ES-I3 (cell line): ENCODE measurements around the gene UBE2U.

Experiments
- H3K36me3 ChIP-seq: 2 replicates; pipeline ENCODE4 v1.6.1; 2013; ENCODE audit warnings: mild to moderate bottlenecking, low read length, control low read depth, moderate library complexity; ENCODE audit not compliant: insufficient read depth
- H3K4me1 ChIP-seq: 2 replicates; pipeline ENCODE4 v1.6.1; 2013; ENCODE audit warnings: mild to moderate bottlenecking, control low read depth, low read length; ENCODE audit not compliant: insufficient read depth
- H3K9ac ChIP-seq: 2 replicates; pipeline ENCODE4 v1.6.1; 2013; ENCODE audit warnings: low read depth, mild to moderate bottlenecking, low read length, moderate library complexity
- H3K9me3 ChIP-seq: 2 replicates; pipeline ENCODE4 v1.6.1; 2013; ENCODE audit warnings: mild to moderate bottlenecking, low read length, moderate library complexity; ENCODE audit not compliant: control insufficient read depth, insufficient read depth

Gene UBE2U

DNA sequence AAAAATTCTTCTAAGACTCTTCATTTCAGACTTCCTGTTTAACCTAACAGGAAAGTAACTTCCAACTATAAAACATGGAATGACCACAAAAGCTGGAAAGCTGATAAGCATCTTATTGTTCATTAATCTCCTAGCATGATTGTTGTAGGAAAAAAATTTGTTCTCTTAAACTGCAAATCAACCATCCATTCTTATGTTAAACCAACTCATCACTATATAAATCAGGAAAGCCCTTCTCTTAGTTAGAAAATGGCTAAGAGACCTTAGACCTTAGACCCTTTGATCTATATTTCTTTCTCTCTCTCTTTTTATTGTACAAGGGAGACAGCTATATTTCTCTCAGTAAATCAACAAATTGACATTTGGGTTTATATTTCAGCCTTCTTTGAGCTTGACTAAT lies 101.4 kb downstream of the UBE2U start:
- H3K4me1 ChIP-seq: peaks cover 3% of the 10 kb centered on the region; the same call in 1 of the 2 replicates
- no peaks in the 10 kb centered on the region for H3K9me3 ChIP-seq
- no peak overlapping the region for H3K9ac ChIP-seq
- H3K36me3 ChIP-seq: no peaks in the 10 kb centered on the region

- peaks cover 5% of the 10 kb centered on the region for H3K4me1 ChIP-seq
- no peak overlapping the region for H3K9ac ChIP-seq
- no peaks in the 10 kb centered on the region for H3K36me3 ChIP-seq
- no peaks in the 10 kb centered on the region for H3K9me3 ChIP-seq
Observed at GRCh38 chr1:64308866-64309265, 105.4 kb downstream of the UBE2U start.

DNA sequence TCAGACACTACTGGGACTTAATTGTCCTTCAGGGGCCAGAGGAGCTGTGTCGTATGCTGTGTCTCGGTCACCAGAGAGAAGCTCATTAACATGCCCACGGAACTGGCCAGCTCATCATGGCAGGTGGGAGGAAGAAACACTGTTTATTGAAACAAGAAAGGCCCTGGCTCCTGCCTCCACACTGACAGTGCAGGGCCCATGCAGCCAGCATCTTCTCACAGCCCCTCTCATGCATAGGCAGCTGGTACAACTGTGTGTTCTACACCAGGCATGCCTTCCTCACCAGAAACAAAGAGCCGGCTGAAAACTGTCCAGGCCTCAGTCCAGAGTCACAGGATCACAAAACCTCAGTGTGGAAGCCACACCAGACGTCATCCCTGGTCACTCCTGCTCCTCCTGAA lies 106.0 kb downstream of the UBE2U start:
- Histone ChIP-seq H3K9me3 (no peaks in the 10 kb centered on the region), H3K9ac (no peak overlapping the region), H3K4me1 (peaks cover 10% of the 10 kb centered on the region)

GRCh38 chr1:64310760-64311159 lies 107.3 kb downstream of the UBE2U start:
- Histone ChIP-seq H3K36me3 (no peaks in the 10 kb centered on the region), H3K9me3 (no peaks in the 10 kb centered on the region), H3K4me1 (peaks cover 7% of the 10 kb centered on the region; the same call in 1 of the 2 replicates), H3K9ac (no peak overlapping the region)

More for the DNA sequence above, 106.0 kb downstream of the UBE2U start:
- no peaks in the 10 kb centered on the region for H3K36me3 ChIP-seq

GRCh38 chr1:64312431-64312830 lies 109.0 kb downstream of the UBE2U start:
- H3K9me3 ChIP-seq: no peaks in the 10 kb centered on the region

DNA sequence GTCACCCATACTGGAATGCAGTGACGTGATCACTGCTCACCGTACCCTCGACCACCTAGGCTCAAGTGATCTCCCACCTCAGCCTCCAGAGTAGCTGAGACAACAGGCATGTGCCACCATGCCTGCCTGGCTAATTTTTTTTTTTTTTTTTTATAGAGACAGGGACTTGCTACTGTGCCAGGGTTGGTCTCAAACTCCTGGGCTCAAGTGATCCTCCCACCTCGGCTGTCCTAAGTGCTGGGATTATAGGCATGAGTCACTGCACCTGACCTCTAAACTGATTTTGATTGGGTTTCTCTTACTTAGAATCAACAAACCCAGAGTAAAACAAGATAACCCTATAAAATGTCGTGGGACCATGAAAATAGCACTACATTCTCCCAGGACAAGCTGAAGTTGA lies 112.0 kb downstream of the UBE2U start:
- Histone ChIP-seq H3K9ac (no peak overlapping the region), H3K36me3 (no peaks in the 10 kb centered on the region), H3K9me3 (no peaks in the 10 kb centered on the region), H3K4me1 (peaks cover 7% of the 10 kb centered on the region; the same call in 1 of the 2 replicates)

More at GRCh38 chr1:64312431-64312830, 109.0 kb downstream of the UBE2U start:
- Histone ChIP-seq H3K4me1 (peaks cover 7% of the 10 kb centered on the region; the same call in 1 of the 2 replicates), H3K36me3 (no peaks in the 10 kb centered on the region), H3K9ac (no peak overlapping the region)
